Measurements from ENCODE around the gene CYB561D1. TPM values are rescaled to one million over a fixed set of nuclear protein-coding genes. Genes with fewer than 3 reads are reported as not detected.

Gene CYB561D1
- total and polyA plus RNA-seq, 10 of the 15 experiments (the other 5 are each of a cell fraction or from before 2014, with no cell fraction given) = 0.68 to 9.0 (median 3.3) TPM

DNA sequence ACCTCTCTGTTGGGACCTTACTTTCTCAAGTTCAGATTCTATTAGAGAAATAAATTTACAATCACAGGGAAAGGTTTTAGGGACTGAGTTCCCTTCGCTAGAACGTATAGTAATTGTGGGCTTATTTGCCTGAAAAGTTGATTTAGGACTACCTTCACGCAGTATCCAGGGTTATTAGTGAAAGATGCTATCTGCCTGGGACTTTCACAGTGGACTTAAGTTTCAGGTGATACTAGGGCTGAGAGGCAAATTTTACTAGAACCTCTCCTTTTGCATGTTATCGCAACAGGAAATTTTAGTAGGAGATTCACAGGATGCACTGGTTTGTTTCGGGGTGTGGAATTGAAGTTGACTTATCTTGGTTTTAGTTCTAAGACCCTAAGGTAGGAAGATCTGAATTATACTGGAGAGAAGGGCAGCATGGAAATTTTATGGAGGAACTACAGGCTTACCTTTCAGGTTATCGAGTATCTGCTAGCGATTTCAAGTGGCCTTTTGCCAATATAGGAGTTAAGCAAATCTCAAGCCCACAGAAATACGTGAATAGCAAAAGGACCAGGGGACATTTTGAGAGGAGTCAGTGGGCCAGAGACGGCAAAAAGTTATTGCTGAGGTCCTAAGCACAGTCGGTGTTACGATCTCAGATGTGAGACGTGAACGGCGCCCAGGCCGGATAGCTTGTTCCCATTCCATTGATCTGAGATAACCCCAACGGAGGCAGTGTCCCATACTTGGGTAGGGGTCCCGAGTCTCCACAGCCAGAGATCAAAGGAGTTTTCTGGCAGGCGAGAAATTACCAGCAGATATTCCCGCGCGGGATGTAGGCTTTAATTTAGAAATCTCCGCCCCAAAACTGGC is 53.8 kb downstream of the CYB561D1 start:
- POLR2A ChIA-PET = interaction anchor here (0.8 to 3.1 kb wide), 19 partner anchors 12 to 437 kb away, joined by 3 to 34 read pairs (median 6); partner anchors contain the start of genes AHCYL1, AMPD2, ATXN7L2 and GNAT2
- in situ Hi-C loops (cut with MboI) = loop anchor here (5.0 kb wide), 3 partner anchors 75 to 440 kb away; no protein-coding TSS in a partner anchor
- no peaks in the 10 kb centered on the region for H3K9me3 ChIP-seq (replicated peaks; ENCODE audit: control insufficient read depth, insufficient read depth, low read length)
- CTCF ChIA-PET = interaction anchor here (0.7 to 7.6 kb wide), 25 partner anchors 13 to 439 kb away, joined by 3 to 201 read pairs (median 11); partner anchors contain the start of genes AHCYL1, AMPD2, CYB561D1 and GNAT2
- BruUV-seq (replicated peaks) = TSS peak; percentile 98
- H3K9ac ChIP-seq (ENCODE audit: control insufficient read depth, insufficient read depth, low read length) = peak overlapping the region; percentile 96
- DNase-seq (ENCODE audit: low read depth, low spot score) (no peak), ATAC-seq (peak; percentile 35), FAIRE-seq (no peak)
- RAD21 ChIA-PET (ENCODE audit: unreplicated experiment) = interaction anchor here (0.6 to 4.1 kb wide), 29 partner anchors 9 to 487 kb away, joined by 3 to 106 read pairs (median 5); partner anchors contain the start of genes AHCYL1, AMPD2, CYB561D1 and GNAT2
- H3K27me3 ChIP-seq (replicated peaks in 1 of 2; ENCODE audit: control insufficient read depth in 2 of 2, insufficient read depth in 2 of 2, low read length in 1 of 2) = no peaks in the 10 kb centered on the region
- peak overlapping the region; percentile 92 for H3K4me3 ChIP-seq
- no peaks in the 10 kb centered on the region for H3K36me3 ChIP-seq (ENCODE audit: control insufficient read depth in 2 of 2, insufficient read depth in 2 of 2, low read length in 1 of 2)
- H4K20me1 ChIP-seq (ENCODE audit: control insufficient read depth, insufficient read depth) = no peaks in the 10 kb centered on the region
- SMC1A ChIA-PET (ENCODE audit: uncharacterized antibody, unreplicated experiment) = interaction anchor here (0.7 to 4.6 kb wide), 20 partner anchors 12 to 437 kb away, joined by 3 to 117 read pairs (median 12); partner anchors contain the start of genes AHCYL1, AMPD2 and GNAT2
- WGBS (ENCODE audit: insufficient coverage, insufficient replicate concordance, low lambda C conversion rate, missing lambda C conversion rate) = 2% methylated on average over 22 of the region's 22 CpGs
- H3K4me1 ChIP-seq (ENCODE audit: control insufficient read depth, insufficient read depth, low read length) = peaks cover 6% of the 10 kb centered on the region
- peak overlapping the region; percentile 86 for H2AFZ ChIP-seq (ENCODE audit: control insufficient read depth, low read depth, low read length)
- H3K27ac ChIP-seq (ENCODE audit: control insufficient read depth, insufficient read depth) = peak overlapping the region; percentile 96
- peak overlapping the region; percentile 99 for H3K4me2 ChIP-seq (ENCODE audit: control insufficient read depth, insufficient read depth)
- TF ChIP-seq, protein P1, sequence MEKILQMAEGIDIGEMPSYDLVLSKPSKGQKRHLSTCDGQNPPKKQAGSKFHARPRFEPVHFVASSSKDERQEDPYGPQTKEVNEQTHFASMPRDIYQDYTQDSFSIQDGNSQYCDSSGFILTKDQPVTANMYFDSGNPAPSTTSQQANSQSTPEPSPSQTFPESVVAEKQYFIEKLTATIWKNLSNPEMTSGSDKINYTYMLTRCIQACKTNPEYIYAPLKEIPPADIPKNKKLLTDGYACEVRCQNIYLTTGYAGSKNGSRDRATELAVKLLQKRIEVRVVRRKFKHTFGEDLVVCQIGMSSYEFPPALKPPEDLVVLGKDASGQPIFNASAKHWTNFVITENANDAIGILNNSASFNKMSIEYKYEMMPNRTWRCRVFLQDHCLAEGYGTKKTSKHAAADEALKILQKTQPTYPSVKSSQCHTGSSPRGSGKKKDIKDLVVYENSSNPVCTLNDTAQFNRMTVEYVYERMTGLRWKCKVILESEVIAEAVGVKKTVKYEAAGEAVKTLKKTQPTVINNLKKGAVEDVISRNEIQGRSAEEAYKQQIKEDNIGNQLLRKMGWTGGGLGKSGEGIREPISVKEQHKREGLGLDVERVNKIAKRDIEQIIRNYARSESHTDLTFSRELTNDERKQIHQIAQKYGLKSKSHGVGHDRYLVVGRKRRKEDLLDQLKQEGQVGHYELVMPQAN (conservative IDR thresholded peaks at IDR 0.05) = 0 out of 2 replicates have a peak, but pooled peaks have one; percentile 7
- TF ChIP-seq, protein P2, sequence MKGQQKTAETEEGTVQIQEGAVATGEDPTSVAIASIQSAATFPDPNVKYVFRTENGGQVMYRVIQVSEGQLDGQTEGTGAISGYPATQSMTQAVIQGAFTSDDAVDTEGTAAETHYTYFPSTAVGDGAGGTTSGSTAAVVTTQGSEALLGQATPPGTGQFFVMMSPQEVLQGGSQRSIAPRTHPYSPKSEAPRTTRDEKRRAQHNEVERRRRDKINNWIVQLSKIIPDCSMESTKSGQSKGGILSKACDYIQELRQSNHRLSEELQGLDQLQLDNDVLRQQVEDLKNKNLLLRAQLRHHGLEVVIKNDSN (IDR thresholded peaks at IDR 0.05; ENCODE audit: borderline replicate concordance, extremely low read length, insufficient read depth, low read depth, low read length) = no peak
- intact Hi-C loops (cut with micrococcal nuclease; ENCODE audit: unreplicated experiment) = loop anchor here (1.0 to 5.0 kb wide), 4 partner anchors 72 to 437 kb away; partner anchors contain the start of genes AHCYL1, AMPD2 and GNAT2
- peaks cover 58% of the 10 kb centered on the region for H3K79me2 ChIP-seq (ENCODE audit: control insufficient read depth, insufficient read depth, low read length)
